Sigmoid colon (tissue), 3 donors: Measurements from ENCODE around the gene ALG10.

Source experiments
- POLR2A ChIP-seq, 2 donors: fragments of 450-650 bp; IDR thresholded peaks; one replicate each; pipeline ENCODE4 v1.6.1; 2016; ENCODE audit warnings: antibody characterized with exemption in 2 of 2, mild to moderate bottlenecking in 2 of 2, moderate library complexity in 2 of 2
- TF ChIP-seq, protein P1 (sequence below), 4 experiments: fragments of 450-650 bp in 3 of 4; fragments of 200-600 bp in 1 of 4; IDR thresholded peaks; one replicate each; pipeline ENCODE4 v1.5.1; 2016 to 2019; ENCODE audit warnings: antibody characterized with exemption in 4 of 4, mild to moderate bottlenecking in 3 of 4, moderate library complexity in 2 of 4

DNA sequence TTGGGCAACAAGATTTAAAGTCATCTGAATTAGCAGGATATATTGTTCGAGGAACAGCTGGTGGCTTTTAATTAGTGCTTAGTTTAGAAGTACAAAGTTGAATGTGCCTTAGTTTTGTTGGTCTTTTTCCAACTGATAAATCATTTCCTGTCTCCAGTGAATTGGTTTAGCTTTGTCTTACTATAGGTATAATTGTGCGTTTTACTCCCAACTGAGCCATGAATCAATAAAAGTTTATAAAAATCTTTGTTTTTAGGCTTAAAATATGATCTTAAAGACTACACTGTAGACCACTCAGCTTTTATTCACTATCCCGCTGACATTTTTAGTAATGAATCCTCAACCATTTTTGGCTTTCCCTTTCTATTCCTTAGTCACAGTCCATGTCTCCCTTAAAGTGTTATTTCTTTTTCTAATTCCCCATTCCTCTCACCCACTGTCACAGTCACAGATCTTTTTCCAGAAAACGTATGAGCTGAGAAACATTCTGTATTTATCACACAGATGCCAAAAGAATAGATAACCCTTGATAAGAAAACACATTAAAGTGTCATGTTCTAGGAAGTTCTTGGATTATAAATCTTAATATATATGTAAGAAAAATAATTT lies 34.0 kb upstream of the ALG10 start:
- TF ChIP-seq, protein P1, sequence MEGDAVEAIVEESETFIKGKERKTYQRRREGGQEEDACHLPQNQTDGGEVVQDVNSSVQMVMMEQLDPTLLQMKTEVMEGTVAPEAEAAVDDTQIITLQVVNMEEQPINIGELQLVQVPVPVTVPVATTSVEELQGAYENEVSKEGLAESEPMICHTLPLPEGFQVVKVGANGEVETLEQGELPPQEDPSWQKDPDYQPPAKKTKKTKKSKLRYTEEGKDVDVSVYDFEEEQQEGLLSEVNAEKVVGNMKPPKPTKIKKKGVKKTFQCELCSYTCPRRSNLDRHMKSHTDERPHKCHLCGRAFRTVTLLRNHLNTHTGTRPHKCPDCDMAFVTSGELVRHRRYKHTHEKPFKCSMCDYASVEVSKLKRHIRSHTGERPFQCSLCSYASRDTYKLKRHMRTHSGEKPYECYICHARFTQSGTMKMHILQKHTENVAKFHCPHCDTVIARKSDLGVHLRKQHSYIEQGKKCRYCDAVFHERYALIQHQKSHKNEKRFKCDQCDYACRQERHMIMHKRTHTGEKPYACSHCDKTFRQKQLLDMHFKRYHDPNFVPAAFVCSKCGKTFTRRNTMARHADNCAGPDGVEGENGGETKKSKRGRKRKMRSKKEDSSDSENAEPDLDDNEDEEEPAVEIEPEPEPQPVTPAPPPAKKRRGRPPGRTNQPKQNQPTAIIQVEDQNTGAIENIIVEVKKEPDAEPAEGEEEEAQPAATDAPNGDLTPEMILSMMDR (IDR thresholded peaks at IDR 0.05) = no peak
- no peak for TF ChIP-seq POLR2A (IDR thresholded peaks at IDR 0.05)
